Endodermal cell (in vitro differentiated cells): Measurements from ENCODE around the gene DENND4A. TPM values are rescaled to one million over a fixed set of nuclear protein-coding genes. Genes with fewer than 3 reads are reported as not detected.

Source experiments
- DNase-seq: peaks from one replicate; pipeline ENCODE4 v3.0.0-alpha.2; 2017
- H3K27ac ChIP-seq: 2 replicates; pipeline ENCODE4 v1.5.1; 2013; ENCODE audit warnings: mild to moderate bottlenecking, low read depth, low read length, moderate library complexity
- H3K27me3 ChIP-seq: 2 replicates; pipeline ENCODE4 v1.6.1; 2013; ENCODE audit warnings: mild to moderate bottlenecking, low read length, moderate library complexity; ENCODE audit not compliant: insufficient read depth, control insufficient read depth, poor library complexity, severe bottlenecking
- H3K36me3 ChIP-seq: 2 replicates; pipeline ENCODE4 v1.7.0; 2013; ENCODE audit warnings: mild to moderate bottlenecking, low read length, moderate library complexity; ENCODE audit not compliant: control insufficient read depth, insufficient read depth
- H3K4me1 ChIP-seq: one replicate; pipeline ENCODE4 v1.7.0; 2013; ENCODE audit warnings: low read length; ENCODE audit not compliant: control insufficient read depth, insufficient read depth
- H3K4me3 ChIP-seq: 2 replicates; pipeline ENCODE4 v1.5.1; 2013; ENCODE audit warnings: mild to moderate bottlenecking, low read length, moderate library complexity
- H3K9ac ChIP-seq: 2 replicates; pipeline ENCODE4 v1.6.1; 2013; ENCODE audit warnings: mild to moderate bottlenecking, low read length, moderate library complexity; ENCODE audit not compliant: poor library complexity, severe bottlenecking; ENCODE audit errors: extremely low read depth
- H3K9me3 ChIP-seq: 2 replicates; pipeline ENCODE4 v1.6.1; 2013; ENCODE audit warnings: mild to moderate bottlenecking, low read length, moderate library complexity; ENCODE audit not compliant: control insufficient read depth
- H3K27ac Mint-ChIP-seq: 2 replicates; pipeline ENCODE4 v1.8.0; 2020; ENCODE audit warnings: mixed read lengths
- H3K27me3 Mint-ChIP-seq: 2 replicates; pipeline ENCODE4 v1.8.0; 2021; ENCODE audit warnings: mild to moderate bottlenecking, mixed read lengths; ENCODE audit not compliant: insufficient read depth
- H3K36me3 Mint-ChIP-seq: 2 replicates; pipeline ENCODE4 v1.8.0; 2020; ENCODE audit warnings: low read depth, mixed read lengths
- H3K4me1 Mint-ChIP-seq: 2 replicates; pipeline ENCODE4 v1.8.0; 2020; ENCODE audit warnings: mixed read lengths
- H3K4me3 Mint-ChIP-seq: 2 replicates; pipeline ENCODE4 v1.8.0; 2020; ENCODE audit warnings: mild to moderate bottlenecking, moderate library complexity, mixed read lengths
- H3K9me3 Mint-ChIP-seq: 2 replicates; pipeline ENCODE4 v1.8.0; 2020; ENCODE audit warnings: mild to moderate bottlenecking, mixed read lengths
- WGBS, 2 experiments: methylation state at CpG; one replicate each; pipeline versions ENCODE4 v1.1.5 to v1.1.7; 2013; ENCODE audit warnings: missing lambda C conversion rate in 2 of 2, mixed read lengths in 1 of 2; ENCODE audit not compliant: insufficient coverage in 1 of 2, insufficient read length in 1 of 2; 5-methylcytosine and 5-hydroxymethylcytosine counted together
- total RNA-seq, 2 donors: library from RNA; stranded (reverse); fragmentation: NEBNext Ultra II Directional in 1 of 2; extraction: Animal tissue kit (Norgen Biotek cat#: 25700) in 1 of 2; gene quantifications; 2 replicates in 1 of 2; 3 replicates in 1 of 2; pipeline ENCODE4 v1.2.1, GENCODE V29; 2021
- TF ChIP-seq, protein P1 (sequence below): fragments of 200-600 bp; sonication (generic); conservative IDR thresholded peaks from 2 replicates; pipeline ENCODE4 v1.5.0; 2021; ENCODE audit warnings: antibody characterized with exemption, mild to moderate bottlenecking

Gene DENND4A
- total RNA-seq, 2 donors from 2014 or later = 7.3 to 9.8 TPM

GRCh38 chr15:65659502-65660052 is 132.5 kb downstream of the DENND4A start:
- Histone ChIP-seq H3K4me3 (no peak overlapping the region), H3K9me3 (no peaks in the 10 kb centered on the region), H3K27me3 (no peaks in the 10 kb centered on the region), H3K4me1 (no peaks in the 10 kb centered on the region), H3K27ac (no peak overlapping the region), H3K9ac (no peak overlapping the region), H3K36me3 (no peaks in the 10 kb centered on the region)
- DNase-seq = no peak
- Mint-ChIP-seq H3K36me3 (peaks cover 7% of the 10 kb centered on the region), H3K27me3 (no peaks in the 10 kb centered on the region), H3K4me1 (peaks cover 5% of the 10 kb centered on the region), H3K9me3 (no peaks in the 10 kb centered on the region), H3K4me3 (no peak overlapping the region), H3K27ac (no peak overlapping the region)
- 83 to 94% methylated on average over 2 to 4 of the region's 4 CpGs for WGBS, 2 experiments
- TF ChIP-seq, protein P1, sequence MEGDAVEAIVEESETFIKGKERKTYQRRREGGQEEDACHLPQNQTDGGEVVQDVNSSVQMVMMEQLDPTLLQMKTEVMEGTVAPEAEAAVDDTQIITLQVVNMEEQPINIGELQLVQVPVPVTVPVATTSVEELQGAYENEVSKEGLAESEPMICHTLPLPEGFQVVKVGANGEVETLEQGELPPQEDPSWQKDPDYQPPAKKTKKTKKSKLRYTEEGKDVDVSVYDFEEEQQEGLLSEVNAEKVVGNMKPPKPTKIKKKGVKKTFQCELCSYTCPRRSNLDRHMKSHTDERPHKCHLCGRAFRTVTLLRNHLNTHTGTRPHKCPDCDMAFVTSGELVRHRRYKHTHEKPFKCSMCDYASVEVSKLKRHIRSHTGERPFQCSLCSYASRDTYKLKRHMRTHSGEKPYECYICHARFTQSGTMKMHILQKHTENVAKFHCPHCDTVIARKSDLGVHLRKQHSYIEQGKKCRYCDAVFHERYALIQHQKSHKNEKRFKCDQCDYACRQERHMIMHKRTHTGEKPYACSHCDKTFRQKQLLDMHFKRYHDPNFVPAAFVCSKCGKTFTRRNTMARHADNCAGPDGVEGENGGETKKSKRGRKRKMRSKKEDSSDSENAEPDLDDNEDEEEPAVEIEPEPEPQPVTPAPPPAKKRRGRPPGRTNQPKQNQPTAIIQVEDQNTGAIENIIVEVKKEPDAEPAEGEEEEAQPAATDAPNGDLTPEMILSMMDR = no peak

DNA sequence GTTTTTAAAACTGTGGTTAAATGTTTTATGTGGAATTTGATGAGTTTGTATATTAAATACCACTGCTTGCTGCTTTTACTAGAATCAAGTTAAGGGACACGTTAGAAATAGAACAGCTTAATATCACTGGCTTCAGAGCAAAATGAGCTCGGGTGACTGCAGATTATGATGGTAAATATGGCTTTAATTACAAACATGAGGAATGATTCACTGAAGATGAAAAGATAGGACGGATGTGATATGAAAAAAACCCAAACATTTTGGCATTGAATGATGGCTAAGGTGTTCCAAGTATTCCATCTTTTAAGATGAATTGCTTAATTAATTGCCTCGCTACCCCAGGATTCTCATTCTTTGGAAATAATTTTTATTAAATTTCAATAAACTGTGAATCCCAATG is 136.6 kb downstream of the DENND4A start:
- Histone ChIP-seq H3K27me3 (no peaks in the 10 kb centered on the region), H3K9ac (no peak overlapping the region), H3K9me3 (no peaks in the 10 kb centered on the region), H3K27ac (no peak overlapping the region), H3K4me3 (no peak overlapping the region), H3K36me3 (no peaks in the 10 kb centered on the region), H3K4me1 (peaks cover 18% of the 10 kb centered on the region)
- TF ChIP-seq, protein P1 = no peak
- Mint-ChIP-seq H3K4me1 (peaks cover 32% of the 10 kb centered on the region), H3K4me3 (no peak overlapping the region), H3K27ac (no peak overlapping the region), H3K36me3 (peaks cover 7% of the 10 kb centered on the region), H3K27me3 (no peaks in the 10 kb centered on the region), H3K9me3 (no peaks in the 10 kb centered on the region)
- DNase-seq = no peak
- WGBS, 2 experiments = 95 to 100% methylated on average over 4 of the region's 4 CpGs

- 100% methylated on average over 1 of the region's 1 CpG for WGBS, 2 experiments
- TF ChIP-seq, protein P1 = no peak
- DNase-seq = no peak
- H3K36me3 Mint-ChIP-seq = peaks cover 7% of the 10 kb centered on the region
- peaks cover 32% of the 10 kb centered on the region for H3K4me1 Mint-ChIP-seq
- H3K27ac Mint-ChIP-seq = no peak overlapping the region
- Histone ChIP-seq H3K4me3 (no peak overlapping the region), H3K36me3 (no peaks in the 10 kb centered on the region), H3K4me1 (peaks cover 18% of the 10 kb centered on the region), H3K27me3 (no peaks in the 10 kb centered on the region), H3K9ac (no peak overlapping the region), H3K9me3 (no peaks in the 10 kb centered on the region), H3K27ac (no peak overlapping the region)
- H3K4me3 Mint-ChIP-seq = no peak overlapping the region
- no peaks in the 10 kb centered on the region for H3K27me3 Mint-ChIP-seq
- no peaks in the 10 kb centered on the region for H3K9me3 Mint-ChIP-seq
Measured at GRCh38 chr15:65655026-65655425, 137.1 kb downstream of the DENND4A start.
